SJSA1 (cell line): ENCODE measurements around the gene TAF11. TPM values are rescaled to one million over a fixed set of nuclear protein-coding genes. Genes with fewer than 3 reads are reported as not detected.
"Not testable (repeated sequence)": the region's sequence is repeated elsewhere in the genome, so short reads cannot be mapped to it uniquely, and the experiment has no call there.

Experiments
- DNase-seq, 2 experiments: peaks; one replicate each; pipeline ENCODE4 v3.0.0-alpha.2; 2015 to 2020; ENCODE audit warnings: low spot score in 2 of 2, low read depth in 1 of 2
- H3K27ac ChIP-seq: fragments of 250-450 bp; sonication (Bioruptor Pico); 2 replicates; pipeline ENCODE4 v1.5.1; 2020; ENCODE audit warnings: mild to moderate bottlenecking, moderate library complexity
- H3K27me3 ChIP-seq: fragments of 250-450 bp; sonication (Bioruptor Pico); replicated peaks from 2 replicates; pipeline ENCODE4 v1.5.1; 2020; ENCODE audit warnings: mild to moderate bottlenecking, moderate library complexity
- H3K36me3 ChIP-seq: fragments of 250-450 bp; sonication (Bioruptor Pico); 2 replicates; pipeline ENCODE4 v1.5.1; 2020; ENCODE audit warnings: mild to moderate bottlenecking
- H3K4me1 ChIP-seq: fragments of 250-450 bp; sonication (Bioruptor Pico); replicated peaks from 2 replicates; pipeline ENCODE4 v1.6.1; 2021; ENCODE audit warnings: mild to moderate bottlenecking
- H3K4me3 ChIP-seq: fragments of 250-450 bp; sonication (Bioruptor Pico); 2 replicates; pipeline ENCODE4 v1.5.1; 2020; ENCODE audit warnings: mild to moderate bottlenecking
- H3K9me3 ChIP-seq: fragments of 250-450 bp; sonication (Bioruptor Pico); replicated peaks from 2 replicates; pipeline ENCODE4 v1.5.1; 2020; ENCODE audit warnings: mild to moderate bottlenecking
- total RNA-seq: library from RNA; depleted of rRNA; stranded (reverse); fragments of >200 nt; shearing (Covaris generic); gene quantifications from 2 replicates; pipeline ENCODE4 v1.2.3, GENCODE V29; 2014

The TAF11 gene
- total RNA-seq, 1 experiment from 2014 or later: 63.7 TPM

- no peak for DNase-seq
- H3K27me3 ChIP-seq: no peaks in the 10 kb centered on the region
- no peak overlapping the region for H3K4me3 ChIP-seq
- no peaks in the 10 kb centered on the region for H3K4me1 ChIP-seq
- H3K27ac ChIP-seq: no peak overlapping the region
- peaks cover 16% of the 10 kb centered on the region for H3K36me3 ChIP-seq
- H3K9me3 ChIP-seq: no peaks in the 10 kb centered on the region
These were observed 20.4 kb downstream of the TAF11 start for GRCh38 chr6:34867484-34867883.

- peaks cover 6% of the 10 kb centered on the region for H3K36me3 ChIP-seq
- no peak for DNase-seq
- H3K27ac ChIP-seq: no peak overlapping the region
- H3K9me3 ChIP-seq: no peaks in the 10 kb centered on the region
- H3K4me1 ChIP-seq: no peaks in the 10 kb centered on the region
- H3K4me3 ChIP-seq: no peak overlapping the region
- H3K27me3 ChIP-seq: no peaks in the 10 kb centered on the region
These were observed 21.3 kb downstream of the TAF11 start for GRCh38 chr6:34866509-34866908.

- Histone ChIP-seq H3K4me1 (no peaks in the 10 kb centered on the region), H3K4me3 (no peak overlapping the region), H3K27ac (no peak overlapping the region), H3K36me3 (no peaks in the 10 kb centered on the region; the same call in 1 of the 2 replicates), H3K27me3 (no peaks in the 10 kb centered on the region), H3K9me3 (no peaks in the 10 kb centered on the region)
- no peak for DNase-seq
These were observed 22.7 kb downstream of the TAF11 start for GRCh38 chr6:34865107-34865506.

GRCh38 chr6:34864007-34864406 lies 23.8 kb downstream of the TAF11 start:
- Histone ChIP-seq H3K9me3 (no peaks in the 10 kb centered on the region), H3K27ac (no peak overlapping the region), H3K27me3 (no peaks in the 10 kb centered on the region), H3K4me3 (no peak overlapping the region), H3K4me1 (no peaks in the 10 kb centered on the region), H3K36me3 (peaks cover 3% of the 10 kb centered on the region; the same call in 1 of the 2 replicates)
- no peak for DNase-seq

- Histone ChIP-seq H3K4me1 (no peaks in the 10 kb centered on the region), H3K27ac (no peak overlapping the region), H3K9me3 (no peaks in the 10 kb centered on the region), H3K36me3 (peaks cover 28% of the 10 kb centered on the region), H3K4me3 (no peak overlapping the region), H3K27me3 (no peaks in the 10 kb centered on the region)
- DNase-seq: no peak
These were observed 27.1 kb downstream of the TAF11 start for GRCh38 chr6:34860776-34861175.

- Histone ChIP-seq H3K27me3 (no peaks in the 10 kb centered on the region), H3K4me1 (no peaks in the 10 kb centered on the region), H3K4me3 (no peak overlapping the region), H3K36me3 (peaks cover 30% of the 10 kb centered on the region), H3K27ac (no peak overlapping the region), H3K9me3 (no peaks in the 10 kb centered on the region)
- DNase-seq: no peak
These were observed 27.9 kb downstream of the TAF11 start for GRCh38 chr6:34859951-34860350.

- no peaks in the 10 kb centered on the region for H3K4me1 ChIP-seq
- no peak for DNase-seq
- H3K9me3 ChIP-seq: no peaks in the 10 kb centered on the region
- no peak overlapping the region for H3K4me3 ChIP-seq
- no peaks in the 10 kb centered on the region for H3K27me3 ChIP-seq
- no peak overlapping the region for H3K27ac ChIP-seq
- H3K36me3 ChIP-seq: peaks cover 30% of the 10 kb centered on the region
These were observed 29.2 kb downstream of the TAF11 start for GRCh38 chr6:34858681-34859080.

GRCh38 chr6:34855463-34855862 lies 32.4 kb downstream of the TAF11 start:
- Histone ChIP-seq H3K9me3 (no peaks in the 10 kb centered on the region), H3K27me3 (no peaks in the 10 kb centered on the region), H3K4me1 (no peaks in the 10 kb centered on the region), H3K27ac (no peak overlapping the region), H3K4me3 (no peak overlapping the region), H3K36me3 (peaks cover 30% of the 10 kb centered on the region)
- DNase-seq: no peak

- H3K27me3 ChIP-seq: no peaks in the 10 kb centered on the region
- H3K36me3 ChIP-seq: peaks cover 20% of the 10 kb centered on the region
- H3K4me3 ChIP-seq: no peak overlapping the region
- DNase-seq: no peak
- H3K27ac ChIP-seq: no peak overlapping the region
- no peaks in the 10 kb centered on the region for H3K4me1 ChIP-seq
- H3K9me3 ChIP-seq: no peaks in the 10 kb centered on the region
These were observed 35.3 kb downstream of the TAF11 start for GRCh38 chr6:34852406-34853085.

GRCh38 chr6:34851361-34851760 lies 36.5 kb downstream of the TAF11 start:
- no peak for DNase-seq
- Histone ChIP-seq H3K36me3 (peaks cover 8% of the 10 kb centered on the region), H3K27me3 (no peaks in the 10 kb centered on the region), H3K9me3 (no peaks in the 10 kb centered on the region), H3K27ac (no peak overlapping the region), H3K4me3 (no peak overlapping the region), H3K4me1 (no peaks in the 10 kb centered on the region)

GRCh38 chr6:34849066-34849465 lies 38.8 kb downstream of the TAF11 start:
- H3K4me3 ChIP-seq, H3K9me3 ChIP-seq, DNase-seq, H3K4me1 ChIP-seq, H3K27ac ChIP-seq, H3K36me3 ChIP-seq, H3K27me3 ChIP-seq: not testable (repeated sequence)

GRCh38 chr6:34839666-34840352 lies 48.0 kb downstream of the TAF11 start:
- Histone ChIP-seq H3K27me3 (no peaks in the 10 kb centered on the region), H3K36me3 (peaks cover 10% of the 10 kb centered on the region; the same call in 1 of the 2 replicates), H3K4me3 (no peak overlapping the region), H3K27ac (no peak overlapping the region), H3K9me3 (no peaks in the 10 kb centered on the region), H3K4me1 (no peaks in the 10 kb centered on the region)
- DNase-seq: no peak

GRCh38 chr6:34837528-34837927 lies 50.3 kb downstream of the TAF11 start:
- Histone ChIP-seq H3K27ac (no peak overlapping the region), H3K9me3 (no peaks in the 10 kb centered on the region), H3K4me3 (no peak overlapping the region), H3K4me1 (no peaks in the 10 kb centered on the region), H3K27me3 (no peaks in the 10 kb centered on the region), H3K36me3 (peaks cover 14% of the 10 kb centered on the region; the same call in 1 of the 2 replicates)
- DNase-seq: no peak

GRCh38 chr6:34836451-34836850 lies 51.4 kb downstream of the TAF11 start:
- Histone ChIP-seq H3K4me1 (no peaks in the 10 kb centered on the region), H3K4me3 (no peak overlapping the region), H3K36me3 (peaks cover 14% of the 10 kb centered on the region; the same call in 1 of the 2 replicates), H3K27me3 (no peaks in the 10 kb centered on the region), H3K27ac (no peak overlapping the region), H3K9me3 (no peaks in the 10 kb centered on the region)
- DNase-seq: no peak
